ENCODE results near the gene LSR.

- no peak for TF ChIP-seq POLR2A (IDR thresholded peaks at IDR 0.05; ENCODE audit: low read depth, low read length)
- no peak for TF ChIP-seq POLR2AphosphoS5 (IDR thresholded peaks at IDR 0.05; ENCODE audit: low read depth, low read length)
Measured at GRCh38 chr19:35307931-35308330, 59.1 kb downstream of the LSR start.

Measured in GM12891 (cell line).